Measurements from ENCODE around the gene MBNL2. TPM values are rescaled to one million over a fixed set of nuclear protein-coding genes. Genes with fewer than 3 reads are reported as not detected.
"Not testable (repeated sequence)": the region's sequence is repeated elsewhere in the genome, so short reads cannot be mapped to it uniquely, and the experiment has no call there.

Gene MBNL2
- total RNA-seq, 1 donor from 2014 or later: 46.6 TPM

GRCh38 chr13:97344265-97345175 is 122.4 kb downstream of the MBNL2 start:
- peak; percentile 74 to 87 for DNase-seq (ENCODE audit: low read depth in 2 of 2)

- no peak for DNase-seq (ENCODE audit: low read depth in 2 of 2)
Measured at GRCh38 chr13:97346097-97346496, 124.0 kb downstream of the MBNL2 start.

DNA sequence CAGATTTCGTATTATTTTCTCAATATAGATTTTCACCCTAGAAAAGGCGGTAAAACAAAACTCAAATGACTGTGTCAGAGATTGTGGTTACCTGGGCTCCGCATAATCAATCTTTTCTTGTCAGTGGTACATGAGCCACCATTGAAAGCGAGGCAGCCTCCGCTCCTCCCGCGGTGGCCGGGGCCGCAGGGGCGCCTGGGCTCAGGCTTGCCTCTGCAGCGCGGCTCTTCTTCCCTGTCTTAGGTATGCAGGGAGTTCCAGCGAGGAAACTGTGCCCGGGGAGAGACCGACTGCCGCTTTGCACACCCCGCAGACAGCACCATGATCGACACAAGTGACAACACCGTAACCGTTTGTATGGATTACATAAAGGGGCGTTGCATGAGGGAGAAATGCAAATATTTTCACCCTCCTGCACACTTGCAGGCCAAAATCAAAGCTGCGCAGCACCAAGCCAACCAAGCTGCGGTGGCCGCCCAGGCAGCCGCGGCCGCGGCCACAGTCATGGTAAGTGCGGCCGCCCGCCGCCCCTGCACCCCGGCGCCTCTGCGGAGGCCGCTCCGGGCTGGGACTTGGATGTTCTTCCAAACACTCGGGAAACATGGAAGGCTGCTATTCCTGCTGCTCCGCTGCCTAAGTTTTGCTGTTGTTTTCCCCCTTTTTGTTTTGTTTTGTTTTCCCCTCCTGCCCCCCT is 124.6 kb downstream of the MBNL2 start:
- DNase-seq (ENCODE audit: low read depth in 2 of 2): no peak

DNA sequence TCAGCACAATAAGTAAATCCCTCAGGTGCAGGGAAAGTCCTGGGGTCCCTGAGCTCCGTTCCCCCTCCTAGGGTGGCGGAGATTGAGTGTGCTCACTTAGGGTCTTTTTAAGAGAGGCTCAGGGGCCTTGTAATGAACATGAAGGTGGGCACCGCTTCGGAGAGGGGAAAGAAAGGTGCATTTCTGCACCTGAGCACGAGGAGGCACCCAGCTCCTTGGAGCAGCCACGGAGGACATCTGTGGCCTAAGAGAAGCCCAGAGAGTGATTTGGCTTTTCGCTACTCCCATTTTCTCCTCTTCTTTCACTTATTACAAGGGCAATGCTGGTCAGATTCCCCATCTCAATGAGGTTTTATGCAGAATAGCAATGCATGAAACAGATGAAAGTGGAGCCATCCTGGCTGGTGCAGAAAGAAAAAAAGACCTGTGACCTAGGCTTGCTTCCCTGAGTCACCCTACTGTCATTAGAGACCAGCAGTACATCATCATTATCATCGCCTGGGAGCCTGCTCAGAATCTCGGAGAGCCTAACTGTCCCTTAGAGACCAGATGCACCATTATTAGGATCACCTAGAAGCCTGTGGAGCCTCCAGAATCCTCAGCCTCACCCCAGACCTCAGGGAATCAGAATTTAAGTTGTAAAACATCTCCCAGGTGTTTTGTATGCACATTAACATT is 125.3 kb downstream of the MBNL2 start:
- no peak for DNase-seq (ENCODE audit: low read depth in 2 of 2)

GRCh38 chr13:97348569-97349100 is 126.5 kb downstream of the MBNL2 start:
- DNase-seq (ENCODE audit: low read depth in 2 of 2): no peak

GRCh38 chr13:97352012-97352411 is 129.9 kb downstream of the MBNL2 start:
- DNase-seq (ENCODE audit: low read depth in 2 of 2): not testable (repeated sequence)

- no peak for DNase-seq (ENCODE audit: low read depth in 2 of 2)
Measured at GRCh38 chr13:97352815-97353214, 130.7 kb downstream of the MBNL2 start.

- peak in 1 of 2 donors; percentile 31 for DNase-seq (ENCODE audit: low read depth in 2 of 2)
Measured at GRCh38 chr13:97353927-97354675, 132.0 kb downstream of the MBNL2 start.

GRCh38 chr13:97354808-97355207 is 132.7 kb downstream of the MBNL2 start:
- DNase-seq (ENCODE audit: low read depth in 2 of 2): no peak

DNA sequence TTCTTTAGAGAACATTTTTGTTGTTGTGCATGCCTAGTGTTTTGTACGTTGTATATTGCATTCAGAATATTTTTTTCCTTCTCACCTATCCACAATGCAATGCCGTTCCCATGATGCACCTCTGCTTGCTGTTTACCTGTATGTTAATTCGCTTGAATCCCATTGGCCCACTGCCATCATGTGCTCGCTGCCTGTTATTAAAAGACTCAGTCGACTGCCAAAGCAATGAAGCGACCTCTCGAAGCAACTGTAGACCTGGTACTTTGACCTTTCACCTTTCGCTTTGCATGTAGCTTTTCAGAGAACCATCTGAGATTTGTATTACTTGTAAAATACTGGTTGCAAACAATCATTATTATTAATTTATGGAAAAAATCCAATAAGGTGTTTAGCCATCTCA is 134.5 kb downstream of the MBNL2 start:
- no peak for DNase-seq (ENCODE audit: low read depth in 2 of 2)

DNA sequence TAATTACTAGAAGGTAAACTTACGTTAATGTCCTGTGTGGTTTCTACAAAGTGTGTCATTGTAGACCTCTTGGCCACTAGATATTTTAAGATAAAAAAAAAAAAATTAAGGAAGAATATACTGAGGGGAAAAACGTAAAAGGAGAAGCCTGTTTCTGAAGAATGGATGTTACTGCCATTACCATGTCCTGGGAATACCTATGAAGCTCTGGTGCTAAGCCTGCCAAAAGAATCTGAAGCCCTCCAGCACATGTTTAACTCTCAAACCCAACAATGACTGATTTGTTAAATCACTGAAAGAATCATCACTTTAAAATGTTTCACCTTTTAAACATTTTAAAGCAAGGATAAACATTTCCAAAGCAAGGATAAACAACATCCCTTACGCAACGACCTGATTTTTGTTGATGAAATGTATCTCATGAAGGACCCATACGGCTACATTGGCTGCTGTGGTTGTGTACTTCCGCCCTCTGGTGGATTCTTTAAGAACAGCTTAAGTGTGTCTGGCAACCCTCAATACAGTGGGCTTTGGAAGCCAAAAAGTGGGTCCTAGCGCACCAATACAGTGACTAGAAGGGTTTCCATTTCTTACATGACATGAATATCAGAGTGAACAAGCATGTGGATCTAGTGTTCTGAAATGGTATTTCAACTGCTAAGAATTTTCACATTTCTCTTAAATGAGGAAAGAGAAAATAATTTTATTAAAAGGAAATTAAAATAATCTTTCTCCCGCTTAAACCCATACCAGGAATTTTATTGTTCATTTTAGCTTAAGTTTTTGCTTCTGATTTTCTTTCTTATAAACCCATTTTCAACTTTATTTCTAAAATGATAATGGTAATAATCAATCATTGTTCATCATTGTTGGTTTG is 137.3 kb downstream of the MBNL2 start:
- DNase-seq (ENCODE audit: low read depth in 2 of 2): peak; percentile 77 to 84

DNA sequence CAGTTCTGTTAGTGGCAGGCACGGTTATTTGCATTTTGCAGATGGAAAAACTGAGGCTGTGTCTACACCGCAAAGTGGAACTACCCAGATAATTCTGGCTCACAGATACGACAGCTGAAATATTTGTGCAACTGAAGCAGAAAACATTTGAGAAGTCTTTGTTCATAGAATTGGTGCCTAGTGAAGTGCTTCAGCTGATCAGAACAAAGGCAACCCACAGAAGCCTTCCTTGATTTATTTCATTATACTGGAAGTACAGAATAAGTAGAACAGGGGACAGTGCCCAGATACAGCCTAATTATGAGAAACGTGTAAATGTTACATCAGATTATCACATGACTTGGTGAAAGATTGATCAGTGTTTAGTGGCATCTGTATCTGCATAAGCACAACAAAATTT is 138.5 kb downstream of the MBNL2 start:
- DNase-seq (ENCODE audit: low read depth in 2 of 2): no peak

DNA sequence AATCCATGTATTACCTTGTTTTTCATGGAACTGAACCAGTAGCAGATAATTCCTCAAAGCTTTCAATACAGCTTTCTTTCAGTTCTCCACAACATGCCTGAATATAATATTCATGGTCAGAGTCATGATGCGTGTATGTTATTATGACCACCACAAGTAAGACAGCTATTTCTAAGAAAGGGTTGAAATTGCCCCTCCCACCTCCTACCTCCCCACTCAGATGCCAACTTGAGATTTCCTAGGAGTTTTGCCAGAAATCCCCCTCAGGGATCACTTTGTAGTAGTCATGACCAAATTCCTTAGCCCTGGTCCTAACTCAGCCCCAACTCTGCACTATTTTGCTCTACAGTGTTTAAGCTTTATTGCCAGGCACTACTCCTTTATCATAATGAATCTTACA is 141.9 kb downstream of the MBNL2 start:
- no peak for DNase-seq (ENCODE audit: low read depth in 2 of 2)

DNA sequence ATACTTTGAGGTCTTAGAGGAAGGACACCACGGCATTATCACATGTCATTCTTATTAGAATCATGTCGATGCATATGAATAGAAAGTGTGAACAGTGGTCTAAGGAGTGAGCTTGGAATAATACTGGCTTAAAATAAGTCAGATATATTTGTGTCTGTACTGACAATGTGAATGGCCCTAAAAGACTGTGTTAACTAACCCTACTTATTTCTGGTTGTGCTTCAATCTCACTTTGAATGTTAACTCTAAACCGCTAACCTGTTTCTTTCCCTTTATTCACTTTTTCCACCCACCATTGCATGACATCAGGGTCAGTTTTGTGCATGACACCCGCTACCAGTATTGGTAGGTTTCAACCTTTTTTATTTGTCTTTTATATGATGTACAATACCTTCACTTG is 142.7 kb downstream of the MBNL2 start:
- no peak for DNase-seq (ENCODE audit: low read depth in 2 of 2)

GRCh38 chr13:97366172-97366688 is 144.1 kb downstream of the MBNL2 start:
- DNase-seq (ENCODE audit: low read depth in 2 of 2): peak in 1 of 2 donors; percentile 10

DNA sequence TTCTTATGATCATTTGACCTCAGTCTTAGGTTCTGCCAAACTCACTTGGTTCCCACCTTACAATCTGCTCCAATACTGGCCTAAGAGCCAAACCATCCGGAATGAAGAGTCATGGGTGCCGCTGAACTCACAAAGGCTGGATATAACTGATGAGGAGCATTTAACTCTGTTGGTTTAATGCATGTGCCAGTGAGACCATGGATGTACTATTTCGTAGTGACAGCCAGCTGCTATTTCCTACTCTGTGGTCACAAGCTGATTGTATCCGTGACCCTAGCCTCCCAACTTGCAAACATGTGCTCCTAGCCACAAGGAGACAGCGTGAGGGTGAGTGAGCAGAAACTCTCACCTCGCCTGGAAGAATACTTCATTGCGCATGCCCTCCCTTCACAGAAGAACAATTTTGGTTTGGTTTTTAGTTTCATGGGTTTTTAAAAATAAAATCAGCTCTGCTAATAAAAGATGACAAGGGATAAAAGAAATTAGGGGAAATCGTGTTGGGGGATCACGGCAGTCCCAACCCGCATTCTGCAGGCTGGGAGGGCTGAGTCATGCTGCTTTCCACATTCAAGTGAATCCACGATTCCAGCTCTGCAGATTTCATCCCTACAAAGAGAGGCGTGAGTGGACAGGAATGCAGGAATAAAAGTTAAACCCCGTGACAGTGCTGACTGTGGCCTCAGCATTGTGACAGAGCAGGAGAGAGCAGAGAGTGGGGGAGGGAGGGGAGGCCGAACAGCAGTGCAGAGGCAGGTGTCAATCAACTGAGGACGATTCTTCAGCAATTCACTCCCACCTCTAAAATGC is 145.1 kb downstream of the MBNL2 start:
- DNase-seq (ENCODE audit: low read depth in 2 of 2): peak in 1 of 2 donors; percentile 50

GRCh38 chr13:97369261-97369893 is 147.2 kb downstream of the MBNL2 start:
- DNase-seq (ENCODE audit: low read depth in 2 of 2): peak; percentile 35 to 45

DNA sequence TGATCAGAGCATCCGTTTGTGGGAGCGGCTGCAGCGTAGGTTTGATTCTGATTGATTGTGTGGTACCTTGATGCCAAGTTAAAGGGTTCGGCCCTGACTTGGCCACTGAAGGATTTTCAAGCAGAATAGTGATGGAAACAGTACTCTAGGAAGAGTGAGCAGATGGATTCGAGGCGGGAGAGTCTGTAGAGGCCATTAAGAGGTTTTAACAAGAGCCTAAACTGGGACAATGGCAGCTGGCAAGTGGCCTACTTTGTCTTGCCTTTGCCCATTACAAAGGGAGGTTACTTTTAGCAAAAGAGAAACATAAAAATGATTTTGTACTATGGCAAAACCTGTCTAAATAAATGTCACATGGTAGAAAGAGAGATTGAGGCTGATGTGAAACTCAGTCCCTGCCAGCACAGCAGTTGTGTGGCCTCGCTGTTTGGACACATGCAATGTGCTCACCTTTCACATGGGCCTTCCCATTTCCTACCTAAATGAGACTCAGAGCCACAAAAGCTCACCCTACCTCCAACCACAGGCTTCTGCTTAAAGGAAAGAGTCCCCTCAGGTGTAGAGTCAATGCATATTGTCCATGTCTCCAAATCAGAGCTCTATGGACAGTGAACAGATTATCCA is 149.5 kb downstream of the MBNL2 start:
- DNase-seq (ENCODE audit: low read depth in 2 of 2): no peak
